HG03097 (cell line): ENCODE results near the gene SHROOM3.

ENCODE experiments used
- ATAC-seq: cut with Tn5 transposase; IDR thresholded peaks from one replicate; pipeline ENCODE4 v1.9.1; 2021; ENCODE audit not compliant: unreplicated experiment, low FRiP score

Gene SHROOM3

DNA sequence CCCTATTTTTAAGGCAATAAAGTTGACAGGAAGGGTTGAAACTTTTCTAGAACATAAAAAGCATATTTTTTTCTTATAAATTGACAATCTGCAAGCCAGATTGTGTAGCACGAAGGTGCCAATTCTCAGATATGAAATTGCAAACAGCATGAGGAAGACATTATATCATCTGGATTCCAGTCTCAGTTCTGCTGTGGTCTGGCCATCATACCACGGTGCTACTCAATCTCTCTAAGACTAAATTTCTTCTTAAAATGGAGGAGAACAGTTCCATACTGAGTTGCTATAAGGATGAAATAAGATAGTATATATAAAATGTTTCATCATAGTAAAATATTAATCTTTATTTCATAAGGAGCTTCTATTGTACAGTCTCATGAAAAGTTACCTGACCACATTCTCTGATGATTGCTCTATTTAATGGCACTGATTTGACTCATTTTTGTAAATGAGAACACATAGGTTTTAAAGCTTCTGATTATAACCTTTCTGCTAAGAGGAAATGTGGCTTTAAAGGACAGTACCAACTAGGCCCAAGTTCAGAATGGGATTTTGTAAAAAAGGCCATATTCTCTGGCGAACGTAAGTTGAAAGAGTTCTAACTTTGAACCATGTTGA is 127.9 kb downstream of the SHROOM3 start:
- no peak for ATAC-seq

DNA sequence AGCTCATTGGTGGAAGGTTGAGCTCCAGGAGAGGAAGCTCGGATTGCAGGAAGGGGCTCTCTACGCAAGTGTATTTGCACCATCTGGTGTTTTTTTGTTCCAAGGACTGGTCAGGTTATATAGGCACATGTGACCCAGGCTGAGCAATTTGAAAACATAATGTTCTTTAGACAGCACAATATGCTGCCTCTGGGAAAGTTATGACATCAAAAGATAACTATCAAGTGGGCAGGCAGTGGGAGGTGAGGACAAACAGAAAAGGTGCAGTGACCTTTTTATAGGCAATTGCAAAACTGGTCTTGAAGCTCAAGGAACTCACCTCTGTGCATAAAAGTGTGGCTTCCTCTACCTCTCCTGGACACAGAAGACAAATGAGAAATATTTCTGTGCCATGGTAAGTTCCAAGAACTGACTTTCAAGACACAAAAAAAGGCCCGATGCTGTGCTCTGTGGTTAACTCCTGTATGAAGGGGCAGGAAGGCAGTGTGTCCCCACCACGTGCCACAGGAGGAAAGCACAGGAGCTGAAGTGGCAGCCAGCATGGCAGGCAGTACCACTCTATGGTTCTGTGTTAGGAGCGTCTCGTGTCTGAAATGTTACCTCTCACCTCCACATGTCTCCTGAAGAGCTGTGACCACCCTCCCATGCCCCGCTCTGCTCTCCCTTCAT is 128.6 kb downstream of the SHROOM3 start:
- ATAC-seq = no peak

DNA sequence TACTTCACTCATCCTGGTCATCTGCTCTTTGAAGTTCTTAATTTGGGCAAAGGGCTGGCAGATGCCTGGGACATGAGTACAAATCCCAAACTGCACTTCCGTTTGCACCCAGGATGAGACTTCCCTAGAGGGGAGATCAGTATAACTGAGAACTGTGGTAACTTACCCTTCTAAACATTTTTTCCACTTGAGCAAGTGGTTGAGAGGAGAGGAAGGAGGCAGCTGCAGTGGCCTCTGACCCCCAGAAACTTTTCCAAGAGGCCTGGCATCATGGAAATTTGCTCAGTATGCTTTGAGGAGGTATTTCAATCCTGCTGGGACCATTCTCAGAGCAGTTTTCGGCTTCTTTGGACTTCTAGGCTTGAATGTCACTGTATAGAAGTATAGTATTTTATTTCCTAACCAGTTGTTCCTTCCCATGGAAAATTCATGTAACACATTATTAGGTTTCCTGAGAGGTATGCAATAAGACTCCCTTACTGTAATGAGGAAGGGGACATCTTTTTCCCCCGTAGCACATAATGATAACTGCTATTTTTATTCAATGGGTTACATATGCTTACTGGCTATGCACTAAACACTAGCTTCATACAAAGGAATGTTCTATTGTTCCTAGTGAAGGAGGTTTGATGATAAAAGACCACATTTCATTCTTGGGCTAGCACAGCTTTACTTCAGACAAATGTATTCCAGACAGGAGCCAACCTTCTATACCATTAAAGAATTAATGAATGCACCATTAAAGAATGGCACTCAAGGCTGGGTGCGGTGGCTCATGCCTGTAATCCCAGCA is 129.3 kb downstream of the SHROOM3 start:
- ATAC-seq = no peak

GRCh38 chr4:76568262-76568661 is 133.2 kb downstream of the SHROOM3 start:
- no peak for ATAC-seq

- ATAC-seq = no peak
Measured at GRCh38 chr4:76569225-76569624, 134.2 kb downstream of the SHROOM3 start.

DNA sequence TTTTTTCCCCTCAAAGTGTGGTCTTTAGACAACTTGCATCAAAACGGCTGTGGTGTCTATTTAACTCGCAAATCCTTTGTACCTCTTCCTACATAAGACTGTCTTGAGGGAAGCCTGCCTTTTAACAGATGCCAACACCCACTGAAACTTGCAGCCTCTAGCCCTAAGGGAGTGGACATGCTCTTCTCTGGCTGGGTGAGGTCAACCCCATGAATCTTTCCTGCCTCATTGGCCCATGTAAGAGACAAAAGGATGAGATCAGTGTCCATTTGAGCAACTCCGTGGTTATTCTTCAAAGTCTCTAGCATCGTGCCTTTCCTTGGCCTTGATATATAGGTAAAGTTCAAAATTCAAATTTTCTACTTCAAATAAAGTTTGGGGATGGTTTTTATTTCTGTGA is 134.7 kb downstream of the SHROOM3 start:
- no peak for ATAC-seq

- ATAC-seq = no peak
Measured at GRCh38 chr4:76570141-76570973, 135.3 kb downstream of the SHROOM3 start.

- no peak for ATAC-seq
Measured at GRCh38 chr4:76571274-76571673, 136.2 kb downstream of the SHROOM3 start.

- no peak for ATAC-seq
Measured at GRCh38 chr4:76572224-76572623, 137.2 kb downstream of the SHROOM3 start.

GRCh38 chr4:76576824-76577223 is 141.8 kb downstream of the SHROOM3 start:
- ATAC-seq = no peak

- ATAC-seq = no peak
Measured at GRCh38 chr4:76578002-76578560, 143.1 kb downstream of the SHROOM3 start.

DNA sequence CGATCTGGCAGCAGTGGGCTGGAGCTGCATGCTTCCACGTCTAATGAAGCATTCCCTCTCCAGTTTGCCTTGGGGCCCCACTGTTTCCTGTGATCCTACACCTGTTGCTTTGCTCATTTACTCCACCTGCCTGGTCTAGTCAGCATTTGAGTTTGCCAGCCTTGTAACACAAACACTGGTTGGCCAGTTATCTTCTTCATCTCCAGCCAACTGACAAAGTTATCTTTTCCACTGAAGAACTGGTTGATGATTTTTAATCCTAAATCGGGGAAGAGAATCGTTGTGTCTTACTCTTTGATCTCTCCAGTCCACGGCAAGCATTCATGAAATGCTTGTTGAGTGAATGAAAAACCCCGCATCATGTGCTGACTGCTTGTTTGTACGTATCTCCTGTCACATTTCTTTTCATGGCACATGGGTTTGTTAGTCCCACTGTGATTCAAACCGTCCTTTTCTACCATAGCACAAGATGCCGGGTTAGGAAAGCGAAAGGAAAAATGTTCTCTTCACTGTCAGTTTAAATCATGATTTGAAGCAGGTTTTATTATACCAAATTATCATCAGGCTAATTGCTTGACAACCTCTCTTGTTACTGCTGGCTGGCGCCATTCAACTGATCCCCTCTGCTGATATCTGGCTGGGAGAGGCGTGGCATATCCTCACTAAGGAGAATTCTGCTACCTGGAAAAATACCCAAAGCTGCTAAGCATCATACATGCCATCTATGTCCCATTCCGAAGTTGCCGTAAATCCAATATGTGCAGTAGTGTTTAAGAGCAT is 144.8 kb downstream of the SHROOM3 start:
- ATAC-seq = no peak

- no peak for ATAC-seq
Measured at GRCh38 chr4:76581077-76581962, 146.3 kb downstream of the SHROOM3 start.

DNA sequence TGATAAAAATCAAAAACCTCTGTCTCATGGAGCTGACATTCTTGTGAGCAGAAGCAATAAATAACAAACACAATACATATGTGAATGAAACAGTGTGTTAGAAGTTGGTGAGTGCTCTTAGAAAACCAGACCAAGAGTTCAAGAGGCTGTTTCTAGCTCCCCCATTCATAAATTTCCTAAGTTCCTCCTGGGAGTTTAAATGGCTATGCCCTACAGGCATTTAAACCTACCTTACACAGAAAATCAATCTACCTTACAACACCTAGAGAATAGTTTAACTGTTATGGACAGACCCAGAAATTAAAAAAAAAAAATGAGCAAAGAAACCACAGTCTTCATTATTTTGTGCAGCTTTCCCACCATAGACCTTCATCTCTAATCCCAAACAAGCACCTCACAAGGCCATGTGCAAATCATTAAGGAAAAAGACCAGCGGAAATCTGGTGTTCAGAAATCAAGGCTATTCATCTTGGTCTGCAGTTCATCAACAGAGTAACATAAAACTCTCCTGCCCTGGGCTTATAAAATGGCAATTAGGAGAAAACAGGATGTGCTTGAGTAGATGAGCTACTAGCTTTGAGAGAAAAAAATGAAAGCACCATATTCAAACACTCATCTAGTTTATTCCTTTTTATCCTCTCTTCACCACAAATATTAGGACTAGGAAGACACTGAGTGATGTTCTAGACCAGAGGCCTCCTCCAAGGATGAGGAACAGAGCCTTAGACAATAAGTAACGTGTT is 147.2 kb downstream of the SHROOM3 start:
- no peak for ATAC-seq

GRCh38 chr4:76582817-76583087 is 147.7 kb downstream of the SHROOM3 start:
- no peak for ATAC-seq

GRCh38 chr4:76584241-76585152 is 149.5 kb downstream of the SHROOM3 start:
- ATAC-seq = no peak

- ATAC-seq = no peak
Measured at GRCh38 chr4:76585272-76585671, 150.2 kb downstream of the SHROOM3 start.
